B cell (primary cell): ENCODE results near the gene ABHD10. TPM values are rescaled to one million over a fixed set of nuclear protein-coding genes. Genes with fewer than 3 reads are reported as not detected.

Experiments
- ATAC-seq: fragments of 200-7000 bp; cut with Tn5 transposase; one replicate; pipeline ENCODE4 v1.10.0; 2021; ENCODE audit warnings: low read depth, mild to moderate bottlenecking, moderate number of reproducible peaks, moderate library complexity
- CTCF ChIA-PET: fragments of 350-600 bp; sonication (Branson Sonifier 250); formaldehyde crosslinking; loops from one replicate; lab custom pipeline; 2021; ENCODE audit warnings: antibody characterized with exemption, inconsistent platforms; lab: Charles Lee
- POLR2A ChIA-PET: fragments of 350-600 bp; sonication (Branson Sonifier 250); formaldehyde crosslinking; loops from one replicate; lab custom pipeline; 2021; ENCODE audit warnings: antibody characterized with exemption; lab: Charles Lee
- DNase-seq: peaks from one replicate; pipeline ENCODE4 v3.0.0; 2013
- H2AFZ ChIP-seq: 2 replicates; pipeline ENCODE4 v1.6.1; 2012; ENCODE audit warnings: mild to moderate bottlenecking, low read depth, low read length; ENCODE audit not compliant: insufficient read depth, poor library complexity, severe bottlenecking
- H3K27ac ChIP-seq, 2 donors: 1 replicate in 1 of 2; 2 replicates in 1 of 2; pipeline ENCODE4 v1.5.1; 2012 to 2013; ENCODE audit warnings: low read length in 2 of 2, mild to moderate bottlenecking in 2 of 2, moderate library complexity in 1 of 2
- H3K27me3 ChIP-seq, 4 experiments: fragments of 200-600 bp in 1 of 4; sonication (generic) in 1 of 4; replicated peaks in 1 of 4; 1 replicate in 2 of 4; 2 replicates in 2 of 4; pipeline versions ENCODE4 v1.6.1 to v1.7.0; 2013 to 2016; ENCODE audit warnings: low read length in 3 of 4, mild to moderate bottlenecking in 2 of 4, mixed read lengths in 1 of 4, moderate library complexity in 1 of 4; ENCODE audit not compliant: insufficient read depth in 4 of 4, control insufficient read depth in 3 of 4; ENCODE audit errors: control extremely low read depth in 1 of 4
- H3K36me3 ChIP-seq, 2 experiments: replicated peaks in 1 of 2; 1 replicate in 1 of 2; 2 replicates in 1 of 2; pipeline versions ENCODE4 v1.6.1 to v1.7.1; 2013; ENCODE audit warnings: low read length in 1 of 2; ENCODE audit not compliant: insufficient read depth in 2 of 2, control insufficient read depth in 1 of 2; ENCODE audit errors: control extremely low read depth in 1 of 2, extremely low read depth in 1 of 2
- H3K4me1 ChIP-seq, 2 donors: fragments of 200-600 bp in 1 of 2; sonication (generic) in 1 of 2; 1 replicate in 1 of 2; 2 replicates in 1 of 2; pipeline versions ENCODE4 v1.5.1 to v1.6.1; 2013 to 2017; ENCODE audit warnings: low read length in 2 of 2; ENCODE audit not compliant: control insufficient read depth in 2 of 2, insufficient read depth in 2 of 2
- H3K4me2 ChIP-seq: replicated peaks from 2 replicates; pipeline ENCODE3; 2012; ENCODE audit warnings: mild to moderate bottlenecking, low read depth, low read length; ENCODE audit not compliant: poor library complexity, severe bottlenecking
- H3K4me3 ChIP-seq, 5 experiments: fragments of 200-600 bp in 1 of 5; sonication (generic) in 1 of 5; 1 replicate in 3 of 5; 2 replicates in 2 of 5; pipeline versions ENCODE4 v1.5.1 to v1.7.0; 2011 to 2016; ENCODE audit warnings: low read length in 4 of 5, mild to moderate bottlenecking in 4 of 5, low read depth in 2 of 5, control low read depth in 1 of 5, moderate library complexity in 1 of 5; ENCODE audit not compliant: insufficient read depth in 1 of 5; ENCODE audit errors: control extremely low read depth in 1 of 5, extremely low read depth in 1 of 5
- H3K79me2 ChIP-seq: fragments of 200-600 bp; sonication (generic); one replicate; pipeline ENCODE4 v1.6.0; 2016; ENCODE audit warnings: low read length; ENCODE audit not compliant: control insufficient read depth, insufficient read depth
- H3K9ac ChIP-seq: fragments of 200-600 bp; sonication (generic); 2 replicates; pipeline ENCODE4 v1.6.1; 2017; ENCODE audit warnings: mild to moderate bottlenecking, low read length, moderate library complexity
- H3K9me3 ChIP-seq, 3 donors: one replicate each; pipeline versions ENCODE4 v1.6.1 to v1.7.1; 2013; ENCODE audit warnings: low read length in 2 of 3; ENCODE audit not compliant: control insufficient read depth in 2 of 3, insufficient read depth in 1 of 3; ENCODE audit errors: control extremely low read depth in 1 of 3
- H4K20me1 ChIP-seq: 2 replicates; pipeline ENCODE4 v1.6.0; 2012; ENCODE audit warnings: mild to moderate bottlenecking, low read length; ENCODE audit not compliant: insufficient read depth, control insufficient read depth, poor library complexity, severe bottlenecking
- H3K27ac Mint-ChIP-seq: one replicate; pipeline ENCODE4 v1.8.0; 2021; ENCODE audit warnings: mixed read lengths
- H3K27me3 Mint-ChIP-seq: one replicate; pipeline ENCODE4 v1.8.0; 2021; ENCODE audit warnings: mixed read lengths
- H3K4me1 Mint-ChIP-seq: one replicate; pipeline ENCODE4 v1.8.0; 2021; ENCODE audit warnings: mixed read lengths
- H3K4me3 Mint-ChIP-seq: one replicate; pipeline ENCODE4 v1.8.0; 2021; ENCODE audit warnings: mixed read lengths
- H3K9me3 Mint-ChIP-seq: one replicate; pipeline ENCODE4 v1.8.0; 2022; ENCODE audit warnings: mixed read lengths; ENCODE audit not compliant: insufficient read depth
- CTCF ChIP-seq: fragments of 200-600 bp; IDR thresholded peaks from one replicate; pipeline ENCODE4 v1.8.0; 2022; ENCODE audit warnings: antibody characterized with exemption, mild to moderate bottlenecking
- EZH2 ChIP-seq: IDR thresholded peaks from 2 replicates; pipeline ENCODE4 v1.6.1; 2012; ENCODE audit warnings: borderline replicate concordance, low read depth, mild to moderate bottlenecking, moderate library complexity, low read length; ENCODE audit not compliant: insufficient read depth, poor library complexity, severe bottlenecking
- WGBS: methylation state at CpG from one replicate; pipeline ENCODE4 v1.1.5; 2013; ENCODE audit warnings: missing lambda C conversion rate; ENCODE audit not compliant: insufficient coverage; 5-methylcytosine and 5-hydroxymethylcytosine counted together
- intact Hi-C: fragments of 100-400 bp; cut with micrococcal nuclease; formaldehyde crosslinking; loops from one replicate; pipeline ENCODE4 v1.10.0; 2022
- polyA plus RNA-seq: library from polyadenylated mRNA; depleted of rRNA; stranded (reverse); fragments of >200 nt; gene quantifications from 2 replicates; pipeline ENCODE4 v1.2.3, GENCODE V29; 2012
- total RNA-seq, 2 donors: library from RNA; stranded (reverse); fragments of 120-200 nt in 1 of 2; gene quantifications; 1 replicate in 1 of 2; 2 replicates in 1 of 2; pipeline versions ENCODE4 v1.2.3 to v1.2.4, GENCODE V29; 2013 to 2022

Gene ABHD10
- total and polyA plus RNA-seq, 2 donors (not counting 1 experiment from before 2014, with no cell fraction given), result 22.1 to 40.1 TPM

- DNase-seq, result no peak
- POLR2A ChIA-PET, result no interaction called here
- no peak overlapping the region for H3K27ac Mint-ChIP-seq
- peaks cover 9% of the 10 kb centered on the region for H3K27me3 Mint-ChIP-seq
- H3K4me3 Mint-ChIP-seq, result no peak overlapping the region
- Histone ChIP-seq H3K9ac (no peak overlapping the region), H3K27me3 (peaks cover 0 to 16% (median 5%) of the 10 kb centered on the region in 4 experiments), H3K36me3 (no peaks in the 10 kb centered on the region), H3K4me1 (peaks cover 10 to 13% of the 10 kb centered on the region in 2 donors), H2AFZ (no peak overlapping the region), H3K4me3 (no peak overlapping the region), H3K27ac (no peak overlapping the region), H3K4me2 (no peak overlapping the region), H3K79me2 (no peaks in the 10 kb centered on the region), H3K9me3 (no peaks in the 10 kb centered on the region), H4K20me1 (no peaks in the 10 kb centered on the region)
- no peak for TF ChIP-seq EZH2
- no peak for TF ChIP-seq CTCF
- H3K9me3 Mint-ChIP-seq, result no peaks in the 10 kb centered on the region
- peaks cover 14% of the 10 kb centered on the region for H3K4me1 Mint-ChIP-seq
- CTCF ChIA-PET, result interaction anchor here (1.0 to 2.7 kb wide), 5 partner anchors 9 to 14 kb away, joined by 3 to 13 read pairs (median 3); no protein-coding TSS in a partner anchor
- ATAC-seq, result no peak
- intact Hi-C loops, result no loop called here
- 91% methylated on average over 1 of the region's 4 CpGs for WGBS
Measured at GRCh38 chr3:112003321-112004080, 24.7 kb downstream of the ABHD10 start.

- WGBS, result 90% methylated on average over 1 of the region's 2 CpGs
- ChIA-PET POLR2A (no interaction called here), CTCF (interaction anchor here (1.0 to 1.5 kb wide), 4 partner anchors 8 to 15 kb away, joined by 3 to 6 read pairs (median 4); no protein-coding TSS in a partner anchor)
- Mint-ChIP-seq H3K9me3 (no peaks in the 10 kb centered on the region), H3K27ac (no peak overlapping the region), H3K4me3 (no peak overlapping the region), H3K27me3 (peaks cover 2% of the 10 kb centered on the region), H3K4me1 (peaks cover 7% of the 10 kb centered on the region)
- Histone ChIP-seq H3K4me3 (no peak overlapping the region), H3K79me2 (no peaks in the 10 kb centered on the region), H3K27me3 (peaks cover 0 to 10% (median 2%) of the 10 kb centered on the region in 4 experiments), H3K9me3 (no peaks in the 10 kb centered on the region), H3K9ac (no peak overlapping the region), H3K4me2 (no peak overlapping the region), H3K36me3 (no peaks in the 10 kb centered on the region), H3K27ac (no peak overlapping the region), H2AFZ (no peak overlapping the region), H3K4me1 (peaks cover 6 to 7% of the 10 kb centered on the region in 2 donors), H4K20me1 (no peaks in the 10 kb centered on the region)
- intact Hi-C loops, result no loop called here
- DNase-seq (no peak), ATAC-seq (no peak)
- no peak for TF ChIP-seq EZH2
- TF ChIP-seq CTCF, result no peak
Measured at GRCh38 chr3:112004187-112004586, 25.4 kb downstream of the ABHD10 start.
